Activated CD8-positive, alpha-beta T cell treated with anti-CD3 and anti-CD28 coated beads for 36 hours (primary cell): ENCODE results near the gene GAGE2A. TPM values are rescaled to one million over a fixed set of nuclear protein-coding genes. Genes with fewer than 3 reads are reported as not detected.
"Not testable (repeated sequence)": the region's sequence is repeated elsewhere in the genome, so short reads cannot be mapped to it uniquely, and the experiment has no call there.

Experiments used
- ATAC-seq: fragments of 200-7000 bp; cut with Tn5 transposase; one replicate; pipeline ENCODE4 v1.10.0; 2021; ENCODE audit warnings: mild to moderate bottlenecking, moderate library complexity
- CTCF ChIA-PET: fragments of 350-600 bp; sonication (Branson Sonifier 250); formaldehyde crosslinking; loops from one replicate; lab custom pipeline; 2021; ENCODE audit warnings: antibody characterized with exemption; lab: Charles Lee
- POLR2A ChIA-PET: fragments of 350-600 bp; sonication (Branson Sonifier 250); formaldehyde crosslinking; loops from one replicate; lab custom pipeline; 2021; ENCODE audit warnings: antibody characterized with exemption; lab: Charles Lee
- DNase-seq: peaks from one replicate; pipeline ENCODE4 v3.0.0-alpha.2; 2020
- H3K27ac Mint-ChIP-seq: one replicate; pipeline ENCODE4 v1.8.0; 2021; ENCODE audit warnings: mild to moderate bottlenecking, mixed read lengths
- H3K27me3 Mint-ChIP-seq: one replicate; pipeline ENCODE4 v1.8.0; 2021; ENCODE audit warnings: mixed read lengths
- H3K36me3 Mint-ChIP-seq: one replicate; pipeline ENCODE4 v1.8.0; 2021; ENCODE audit warnings: low read depth, mixed read lengths
- H3K4me1 Mint-ChIP-seq: one replicate; pipeline ENCODE4 v1.8.0; 2021; ENCODE audit warnings: low read depth, mixed read lengths
- H3K4me3 Mint-ChIP-seq: one replicate; pipeline ENCODE4 v1.8.0; 2021; ENCODE audit warnings: mild to moderate bottlenecking, moderate library complexity, mixed read lengths
- H3K9me3 Mint-ChIP-seq: one replicate; pipeline ENCODE4 v1.8.0; 2021; ENCODE audit warnings: mixed read lengths
- intact Hi-C: fragments of 100-400 bp; cut with micrococcal nuclease; formaldehyde crosslinking; loops from one replicate; pipeline ENCODE4 v1.10.0; 2022
- total RNA-seq, 2 experiments: library from RNA; stranded (reverse); gene quantifications; one replicate each; pipeline ENCODE4 v1.2.3, GENCODE V29; 2021

GAGE2A gene, protein sequence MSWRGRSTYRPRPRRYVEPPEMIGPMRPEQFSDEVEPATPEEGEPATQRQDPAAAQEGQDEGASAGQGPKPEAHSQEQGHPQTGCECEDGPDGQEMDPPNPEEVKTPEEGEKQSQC
- total RNA-seq = not detected

GRCh38 chrX:49589196-49589595 is at the start of gene GAGE2A:
GAGE2A (plus strand) TSS chrX:49589496; CDS start chrX:49590651, 1,155 bp downstream.
- H3K27me3 Mint-ChIP-seq, intact Hi-C loops, CTCF ChIA-PET, DNase-seq, H3K27ac Mint-ChIP-seq, H3K9me3 Mint-ChIP-seq, POLR2A ChIA-PET, H3K4me3 Mint-ChIP-seq, H3K4me1 Mint-ChIP-seq, ATAC-seq, H3K36me3 Mint-ChIP-seq: not testable (repeated sequence)

- H3K9me3 Mint-ChIP-seq, H3K4me3 Mint-ChIP-seq, H3K27ac Mint-ChIP-seq, ATAC-seq, intact Hi-C loops, H3K27me3 Mint-ChIP-seq, CTCF ChIA-PET, H3K4me1 Mint-ChIP-seq, POLR2A ChIA-PET, H3K36me3 Mint-ChIP-seq, DNase-seq: not testable (repeated sequence)
Observed at GRCh38 chrX:49541433-49541832, 47.9 kb upstream of the GAGE2A start, which contains the start of gene GAGE12D. GAGE12D (plus strand) TSS chrX:49541733; CDS start chrX:49542888, 1,155 bp downstream.

DNA sequence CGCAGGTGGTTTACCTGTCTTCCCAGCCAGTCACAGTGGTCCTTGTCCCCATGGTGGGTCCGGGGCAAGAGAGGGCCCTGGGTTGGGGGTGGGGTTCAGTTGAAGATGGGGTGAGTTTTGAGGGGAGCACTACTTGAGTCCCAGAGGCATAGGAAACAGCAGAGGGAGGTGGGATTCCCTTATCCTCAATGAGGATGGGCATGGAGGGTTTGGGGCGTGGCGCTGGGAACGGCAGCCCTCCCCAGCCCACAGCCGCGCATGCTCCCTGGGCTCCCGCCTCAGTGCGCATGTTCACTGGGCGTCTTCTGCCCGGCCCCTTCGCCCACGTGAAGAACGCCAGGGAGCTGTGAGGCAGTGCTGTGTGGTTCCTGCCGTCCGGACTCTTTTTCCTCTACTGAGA is 38.3 kb upstream of the GAGE2A start, which contains the start of gene GAGE12E:
TSS of gene GAGE12E (plus strand) at position 301 of the 400 bp plus-strand sequence. CDS start 1,155 bp downstream, outside the sequence.
- DNase-seq, H3K36me3 Mint-ChIP-seq, H3K9me3 Mint-ChIP-seq, H3K4me1 Mint-ChIP-seq, POLR2A ChIA-PET, H3K4me3 Mint-ChIP-seq, CTCF ChIA-PET, ATAC-seq, H3K27me3 Mint-ChIP-seq, intact Hi-C loops, H3K27ac Mint-ChIP-seq: not testable (repeated sequence)

- H3K4me3 Mint-ChIP-seq, ATAC-seq, DNase-seq, intact Hi-C loops, H3K9me3 Mint-ChIP-seq, H3K27me3 Mint-ChIP-seq, H3K27ac Mint-ChIP-seq, CTCF ChIA-PET, POLR2A ChIA-PET, H3K36me3 Mint-ChIP-seq, H3K4me1 Mint-ChIP-seq: not testable (repeated sequence)
Observed at GRCh38 chrX:49560542-49560941, 28.8 kb upstream of the GAGE2A start, which contains the start of gene GAGE12F. GAGE12F (plus strand) TSS chrX:49560842; CDS start chrX:49561997, 1,155 bp downstream.

GRCh38 chrX:49568728-49569127 is 20.6 kb upstream of the GAGE2A start:
- H3K27me3 Mint-ChIP-seq, DNase-seq, ATAC-seq, H3K4me3 Mint-ChIP-seq, H3K27ac Mint-ChIP-seq, intact Hi-C loops, H3K9me3 Mint-ChIP-seq, H3K36me3 Mint-ChIP-seq, CTCF ChIA-PET, POLR2A ChIA-PET, H3K4me1 Mint-ChIP-seq: not testable (repeated sequence)

- H3K9me3 Mint-ChIP-seq = not testable (repeated sequence)
Observed at GRCh38 chrX:49569152-49569551, 20.1 kb upstream of the GAGE2A start.

GRCh38 chrX:49570100-49570499 is 19.2 kb upstream of the GAGE2A start, which contains the start of gene GAGE12G:
GAGE12G (plus strand) TSS chrX:49570400; CDS start chrX:49571555, 1,155 bp downstream.
- POLR2A ChIA-PET, H3K27me3 Mint-ChIP-seq: not testable (repeated sequence)

More at GRCh38 chrX:49569152-49569551, 20.1 kb upstream of the GAGE2A start:
- H3K27me3 Mint-ChIP-seq, H3K27ac Mint-ChIP-seq, H3K36me3 Mint-ChIP-seq, intact Hi-C loops, ATAC-seq, CTCF ChIA-PET, H3K4me3 Mint-ChIP-seq, H3K4me1 Mint-ChIP-seq, DNase-seq, POLR2A ChIA-PET: not testable (repeated sequence)

DNA sequence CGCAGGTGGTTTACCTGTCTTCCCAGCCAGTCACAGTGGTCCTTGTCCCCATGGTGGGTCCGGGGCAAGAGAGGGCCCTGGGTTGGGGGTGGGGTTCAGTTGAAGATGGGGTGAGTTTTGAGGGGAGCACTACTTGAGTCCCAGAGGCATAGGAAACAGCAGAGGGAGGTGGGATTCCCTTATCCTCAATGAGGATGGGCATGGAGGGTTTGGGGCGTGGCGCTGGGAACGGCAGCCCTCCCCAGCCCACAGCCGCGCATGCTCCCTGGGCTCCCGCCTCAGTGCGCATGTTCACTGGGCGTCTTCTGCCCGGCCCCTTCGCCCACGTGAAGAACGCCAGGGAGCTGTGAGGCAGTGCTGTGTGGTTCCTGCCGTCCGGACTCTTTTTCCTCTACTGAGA is 9.6 kb upstream of the GAGE2A start, which contains the start of gene GAGE12H:
TSS of gene GAGE12H (plus strand) at position 301 of the 400 bp plus-strand sequence. CDS start 1,155 bp downstream, outside the sequence.
- H3K4me1 Mint-ChIP-seq, ATAC-seq, H3K27me3 Mint-ChIP-seq, H3K4me3 Mint-ChIP-seq, DNase-seq, H3K9me3 Mint-ChIP-seq, H3K36me3 Mint-ChIP-seq, CTCF ChIA-PET, H3K27ac Mint-ChIP-seq, intact Hi-C loops, POLR2A ChIA-PET: not testable (repeated sequence)

More at GRCh38 chrX:49570100-49570499, 19.2 kb upstream of the GAGE2A start, which contains the start of gene GAGE12G:
- CTCF ChIA-PET, H3K36me3 Mint-ChIP-seq, H3K27ac Mint-ChIP-seq, H3K4me3 Mint-ChIP-seq, intact Hi-C loops, H3K9me3 Mint-ChIP-seq, DNase-seq, ATAC-seq, H3K4me1 Mint-ChIP-seq: not testable (repeated sequence)

GRCh38 chrX:49589769-49590478 is 628 bp downstream of the GAGE2A start:
- H3K9me3 Mint-ChIP-seq, H3K36me3 Mint-ChIP-seq, H3K27me3 Mint-ChIP-seq, POLR2A ChIA-PET, ATAC-seq, CTCF ChIA-PET, intact Hi-C loops, H3K27ac Mint-ChIP-seq, H3K4me3 Mint-ChIP-seq, H3K4me1 Mint-ChIP-seq, DNase-seq: not testable (repeated sequence)

- H3K4me1 Mint-ChIP-seq, H3K27me3 Mint-ChIP-seq, H3K27ac Mint-ChIP-seq, H3K9me3 Mint-ChIP-seq, ATAC-seq, DNase-seq, H3K36me3 Mint-ChIP-seq, H3K4me3 Mint-ChIP-seq, POLR2A ChIA-PET, CTCF ChIA-PET, intact Hi-C loops: not testable (repeated sequence)
Observed at GRCh38 chrX:49590488-49590887, 1.2 kb downstream of the GAGE2A start.

DNA sequence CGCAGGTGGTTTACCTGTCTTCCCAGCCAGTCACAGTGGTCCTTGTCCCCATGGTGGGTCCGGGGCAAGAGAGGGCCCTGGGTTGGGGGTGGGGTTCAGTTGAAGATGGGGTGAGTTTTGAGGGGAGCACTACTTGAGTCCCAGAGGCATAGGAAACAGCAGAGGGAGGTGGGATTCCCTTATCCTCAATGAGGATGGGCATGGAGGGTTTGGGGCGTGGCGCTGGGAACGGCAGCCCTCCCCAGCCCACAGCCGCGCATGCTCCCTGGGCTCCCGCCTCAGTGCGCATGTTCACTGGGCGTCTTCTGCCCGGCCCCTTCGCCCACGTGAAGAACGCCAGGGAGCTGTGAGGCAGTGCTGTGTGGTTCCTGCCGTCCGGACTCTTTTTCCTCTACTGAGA is 9.4 kb downstream of the GAGE2A start, which contains the start of gene GAGE1:
TSS of gene GAGE1 (plus strand) at position 301 of the 400 bp plus-strand sequence. CDS start 1,155 bp downstream, outside the sequence.
- intact Hi-C loops, CTCF ChIA-PET, H3K4me1 Mint-ChIP-seq, H3K27me3 Mint-ChIP-seq, H3K27ac Mint-ChIP-seq, DNase-seq, H3K4me3 Mint-ChIP-seq, POLR2A ChIA-PET, ATAC-seq, H3K36me3 Mint-ChIP-seq, H3K9me3 Mint-ChIP-seq: not testable (repeated sequence)
